HepG2 (cell line): Measurements from ENCODE around the gene BTAF1.

ENCODE experiments used
- BRF2 ChIP-seq: sonication (generic); formaldehyde crosslinking; IDR thresholded peaks from 2 replicates; pipeline ENCODE4 v1.8.1; 2022; ENCODE audit warnings: mild to moderate bottlenecking, missing genetic modification reagents
- CERS6 ChIP-seq: sonication (generic); formaldehyde crosslinking; IDR thresholded peaks from 2 replicates; pipeline ENCODE4 v1.5.0; 2020; ENCODE audit warnings: missing genetic modification reagents
- CREB1 ChIP-seq, 2 experiments: fragments of 450-650 bp in 1 of 2; IDR thresholded peaks; 2 replicates each; pipeline ENCODE4 v1.6.1; 2016 to 2017; ENCODE audit warnings: control low read depth in 1 of 2, mild to moderate bottlenecking in 1 of 2, missing compliant biosample characterization in 1 of 2, missing genetic modification characterization in 1 of 2
- CTCF ChIP-seq: sonication (generic); formaldehyde crosslinking; IDR thresholded peaks from 2 replicates; pipeline ENCODE4 v1.5.0; 2020; ENCODE audit warnings: mild to moderate bottlenecking, missing genetic modification reagents, moderate library complexity
- EZH2 ChIP-seq: conservative IDR thresholded peaks from 2 replicates; pipeline ENCODE4 v1.6.1; 2012; ENCODE audit warnings: mild to moderate bottlenecking, low read depth, low read length, moderate library complexity
- FIP1L1 ChIP-seq: fragments of 200-400 bp; formaldehyde crosslinking; IDR thresholded peaks from 2 replicates; pipeline ENCODE4 v1.6.1; 2018; ENCODE audit warnings: low read depth, mild to moderate bottlenecking, low read length, moderate library complexity, borderline replicate concordance; ENCODE audit not compliant: insufficient read depth
- GABPA ChIP-seq, 2 experiments: IDR thresholded peaks; 2 replicates each; pipeline ENCODE4 v1.6.1; 2011 to 2016; ENCODE audit warnings: low read depth in 2 of 2, low read length in 1 of 2, missing biosample characterization in 1 of 2, missing genetic modification characterization in 1 of 2
- GMEB2 ChIP-seq: IDR thresholded peaks from 2 replicates; pipeline ENCODE4 v1.6.1; 2016; ENCODE audit warnings: missing biosample characterization, missing genetic modification reagents, low read depth
- KAT7 ChIP-seq: IDR thresholded peaks from 2 replicates; pipeline ENCODE4 v1.6.1; 2018; ENCODE audit warnings: borderline replicate concordance, missing compliant biosample characterization
- POLR2A ChIP-seq, 2 experiments: IDR thresholded peaks; 2 replicates each; pipeline ENCODE4 v1.6.1; 2011; ENCODE audit warnings: low read depth in 2 of 2, low read length in 2 of 2, mild to moderate bottlenecking in 1 of 2, moderate library complexity in 1 of 2; ENCODE audit not compliant: insufficient read depth in 1 of 2
- SNAPC2 ChIP-seq: sonication (generic); formaldehyde crosslinking; IDR thresholded peaks from 2 replicates; pipeline ENCODE4 v1.8.1; 2022; ENCODE audit warnings: mild to moderate bottlenecking, missing genetic modification reagents
- TAF15 ChIP-seq: fragments of 200-400 bp; formaldehyde crosslinking; IDR thresholded peaks from one replicate; pipeline ENCODE4 v1.6.1; 2018; ENCODE audit warnings: mild to moderate bottlenecking, low read depth, low read length; ENCODE audit not compliant: poor library complexity, severe bottlenecking
- TRAFD1 ChIP-seq: sonication (generic); formaldehyde crosslinking; IDR thresholded peaks from 2 replicates; pipeline ENCODE4 v1.5.1; 2020; ENCODE audit warnings: missing genetic modification reagents, mild to moderate bottlenecking, borderline replicate concordance
- ZNF235 ChIP-seq: sonication (generic); formaldehyde crosslinking; IDR thresholded peaks from 2 replicates; pipeline ENCODE4 v1.8.1; 2023; ENCODE audit warnings: mild to moderate bottlenecking, missing genetic modification reagents, borderline replicate concordance

- no peak for TF ChIP-seq BRF2 (CRISPR knock-in tag)
- no peak for TF ChIP-seq CERS6
- TF ChIP-seq POLR2A (IDR thresholded peaks at IDR 0.05; ENCODE audit: insufficient read depth in 1 of 2, low read depth in 2 of 2, low read length in 2 of 2): no peak
- no peak for TF ChIP-seq EZH2
- no peak for TF ChIP-seq GMEB2 (CRISPR knock-in tag)
- TF ChIP-seq GABPA (IDR thresholded peaks at IDR 0.05; ENCODE audit: low read depth, low read length): no peak
- no peak for TF ChIP-seq GABPA (CRISPR knock-in tag; IDR thresholded peaks at IDR 0.05; ENCODE audit: low read depth)
- TF ChIP-seq CTCF (CRISPR knock-in tag): no peak
- no peak for TF ChIP-seq KAT7 (CRISPR knock-in tag)
- TF ChIP-seq FIP1L1: no peak
- no peak for TF ChIP-seq TRAFD1 (CRISPR knock-in tag)
- no peak for TF ChIP-seq ZNF235
- no peak for TF ChIP-seq SNAPC2 (CRISPR knock-in tag)
- no peak for TF ChIP-seq TAF15
- no peak for TF ChIP-seq CREB1 (IDR thresholded peaks at IDR 0.05)
- no peak for TF ChIP-seq CREB1 (CRISPR knock-in tag; IDR thresholded peaks at IDR 0.05)
Observed at GRCh38 chr10:91880310-91880709, 43.3 kb upstream of the BTAF1 start.
